GM19043 (cell line): ENCODE results near the gene SLC30A3.

Experiments used
- ATAC-seq: cut with Tn5 transposase; IDR thresholded peaks from one replicate; pipeline ENCODE4 v1.9.1; 2021; ENCODE audit warnings: low read depth; ENCODE audit not compliant: unreplicated experiment

SLC30A3 gene

GRCh38 chr2:27208486-27209050, 54.3 kb downstream of the SLC30A3 start:
- no peak for ATAC-seq

GRCh38 chr2:27206346-27206745, 56.5 kb downstream of the SLC30A3 start:
- no peak for ATAC-seq

GRCh38 chr2:27205206-27205605, 57.6 kb downstream of the SLC30A3 start:
- no peak for ATAC-seq

- no peak for ATAC-seq
Measured at GRCh38 chr2:27204566-27204965, 58.3 kb downstream of the SLC30A3 start.

GRCh38 chr2:27203741-27204140, 59.1 kb downstream of the SLC30A3 start:
- no peak for ATAC-seq
